IPS-15b (cell line): Measurements from ENCODE around the gene FAR2.
"Not testable (repeated sequence)": the region's sequence is repeated elsewhere in the genome, so short reads cannot be mapped to it uniquely, and the experiment has no call there.

Source experiments
- H3K27me3 ChIP-seq: one replicate; pipeline ENCODE4 v1.6.1; 2013; ENCODE audit warnings: low read length; ENCODE audit not compliant: control insufficient read depth, insufficient read depth
- H3K36me3 ChIP-seq: one replicate; pipeline ENCODE4 v1.6.1; 2013; ENCODE audit warnings: low read length; ENCODE audit not compliant: control insufficient read depth, insufficient read depth
- H3K4me1 ChIP-seq: one replicate; pipeline ENCODE4 v1.6.1; 2013; ENCODE audit warnings: mild to moderate bottlenecking, low read length; ENCODE audit not compliant: control insufficient read depth, insufficient read depth
- H3K4me3 ChIP-seq: one replicate; pipeline ENCODE4 v1.5.1; 2013; ENCODE audit warnings: low read depth, low read length
- H3K9ac ChIP-seq: one replicate; pipeline ENCODE4 v1.6.1; 2013; ENCODE audit warnings: low read depth, mild to moderate bottlenecking, low read length
- H3K9me3 ChIP-seq: one replicate; pipeline ENCODE4 v1.6.1; 2013; ENCODE audit warnings: mild to moderate bottlenecking, low read length; ENCODE audit not compliant: control insufficient read depth, insufficient read depth

The FAR2 gene

GRCh38 chr12:29376118-29376517 is 227.0 kb downstream of the FAR2 start:
- Histone ChIP-seq H3K9ac (no peak overlapping the region), H3K27me3 (no peaks in the 10 kb centered on the region), H3K36me3 (no peaks in the 10 kb centered on the region), H3K4me3 (no peak overlapping the region), H3K9me3 (no peaks in the 10 kb centered on the region), H3K4me1 (no peaks in the 10 kb centered on the region)

DNA sequence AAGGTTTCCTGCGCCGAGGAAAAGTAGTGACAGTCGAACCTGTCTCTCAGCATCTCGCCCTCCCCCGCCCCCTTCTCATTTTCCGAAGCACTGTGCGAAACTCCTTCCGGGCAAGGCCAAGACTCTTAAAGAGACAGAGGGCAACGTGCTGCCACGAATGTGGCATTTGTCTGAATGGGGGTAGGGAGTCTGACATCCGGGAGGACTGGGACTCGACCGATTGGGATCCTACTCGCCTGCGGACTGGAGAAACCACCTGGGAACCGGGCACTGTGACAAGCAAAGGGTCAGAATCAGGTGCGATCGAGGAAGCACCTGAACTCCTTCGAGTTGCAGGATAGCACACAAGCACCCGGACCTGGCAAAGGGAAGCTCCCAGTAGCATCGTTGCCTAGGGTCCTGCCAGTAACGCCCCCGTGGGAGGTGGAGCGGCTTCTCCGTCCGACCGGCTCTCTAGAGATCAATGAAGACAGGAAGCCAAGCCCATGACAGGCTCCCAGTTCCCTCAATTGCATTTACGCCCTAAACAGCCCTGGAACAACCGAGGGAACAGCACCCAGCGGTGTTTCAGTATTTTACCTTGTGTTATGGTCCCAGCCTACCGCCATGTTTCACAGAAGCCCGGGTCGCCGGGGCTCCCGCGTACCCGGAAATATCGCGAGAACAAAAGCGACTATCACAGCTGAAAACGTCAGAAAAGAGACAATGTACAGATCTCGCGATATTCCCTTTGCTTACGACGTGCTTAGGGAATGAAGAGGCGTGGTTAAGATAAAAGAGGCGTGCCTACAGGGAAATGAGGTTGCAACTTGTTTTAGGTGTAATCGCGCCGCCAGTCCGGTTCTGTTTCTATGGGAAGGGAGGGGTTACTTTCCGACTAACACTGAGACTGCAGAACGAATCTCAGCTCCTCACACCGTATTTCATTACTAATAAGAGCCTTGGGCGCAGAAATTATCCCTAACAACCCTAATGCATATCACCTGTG is 231.8 kb downstream of the FAR2 start, which contains the start of gene ERGIC2:
ERGIC2 (minus strand) TSS at position 637 of the 988 bp plus-strand sequence. CDS start 9,539 bp downstream, outside the sequence.
- Histone ChIP-seq H3K4me3 (peak within 1 kb of the TSS; percentile 98), H3K36me3 (no peaks in the 10 kb centered on the region), H3K27me3 (no peaks in the 10 kb centered on the region), H3K9ac (peak within 1 kb of the TSS; percentile 77), H3K4me1 (no peaks in the 10 kb centered on the region), H3K9me3 (no peaks in the 10 kb centered on the region)

GRCh38 chr12:29382251-29382650 is 233.2 kb downstream of the FAR2 start:
- Histone ChIP-seq H3K4me3 (no peak overlapping the region), H3K4me1 (no peaks in the 10 kb centered on the region), H3K27me3 (no peaks in the 10 kb centered on the region), H3K9me3 (no peaks in the 10 kb centered on the region), H3K36me3 (no peaks in the 10 kb centered on the region), H3K9ac (no peak overlapping the region)

- not testable (repeated sequence) for H3K36me3 ChIP-seq, H3K9me3 ChIP-seq, H3K9ac ChIP-seq, H3K27me3 ChIP-seq, H3K4me1 ChIP-seq, H3K4me3 ChIP-seq
Observed at GRCh38 chr12:29385194-29385593, 236.1 kb downstream of the FAR2 start.
